Measurements from ENCODE around the gene DGKH. TPM values are rescaled to one million over a fixed set of nuclear protein-coding genes. Genes with fewer than 3 reads are reported as not detected.
"Not testable (repeated sequence)": the region's sequence is repeated elsewhere in the genome, so short reads cannot be mapped to it uniquely, and the experiment has no call there.

The DGKH gene
- total RNA-seq, 3 donors from 2014 or later: 11.5 to 19.0 (median 19.0) TPM

GRCh38 chr13:42153199-42154113 lies 105.0 kb downstream of the DGKH start:
- Histone ChIP-seq H3K36me3 (no peaks in the 10 kb centered on the region), H3K9me3 (no peaks in the 10 kb centered on the region), H3K4me3 (no peak overlapping the region), H3K27ac (no peak overlapping the region), H3K4me1 (no peaks in the 10 kb centered on the region), H3K27me3 (no peaks in the 10 kb centered on the region)
- intact Hi-C loops (cut with DNase I; ENCODE audit: low total_unique reads): no loop called here
- TF ChIP-seq, protein P1, sequence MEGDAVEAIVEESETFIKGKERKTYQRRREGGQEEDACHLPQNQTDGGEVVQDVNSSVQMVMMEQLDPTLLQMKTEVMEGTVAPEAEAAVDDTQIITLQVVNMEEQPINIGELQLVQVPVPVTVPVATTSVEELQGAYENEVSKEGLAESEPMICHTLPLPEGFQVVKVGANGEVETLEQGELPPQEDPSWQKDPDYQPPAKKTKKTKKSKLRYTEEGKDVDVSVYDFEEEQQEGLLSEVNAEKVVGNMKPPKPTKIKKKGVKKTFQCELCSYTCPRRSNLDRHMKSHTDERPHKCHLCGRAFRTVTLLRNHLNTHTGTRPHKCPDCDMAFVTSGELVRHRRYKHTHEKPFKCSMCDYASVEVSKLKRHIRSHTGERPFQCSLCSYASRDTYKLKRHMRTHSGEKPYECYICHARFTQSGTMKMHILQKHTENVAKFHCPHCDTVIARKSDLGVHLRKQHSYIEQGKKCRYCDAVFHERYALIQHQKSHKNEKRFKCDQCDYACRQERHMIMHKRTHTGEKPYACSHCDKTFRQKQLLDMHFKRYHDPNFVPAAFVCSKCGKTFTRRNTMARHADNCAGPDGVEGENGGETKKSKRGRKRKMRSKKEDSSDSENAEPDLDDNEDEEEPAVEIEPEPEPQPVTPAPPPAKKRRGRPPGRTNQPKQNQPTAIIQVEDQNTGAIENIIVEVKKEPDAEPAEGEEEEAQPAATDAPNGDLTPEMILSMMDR (IDR thresholded peaks at IDR 0.05): no peak
- TF ChIP-seq POLR2A (IDR thresholded peaks at IDR 0.05): no peak
- no peak for TF ChIP-seq POLR2AphosphoS5 (IDR thresholded peaks at IDR 0.05)
- no peak for DNase-seq (ENCODE audit: low spot score in 2 of 2)

DNA sequence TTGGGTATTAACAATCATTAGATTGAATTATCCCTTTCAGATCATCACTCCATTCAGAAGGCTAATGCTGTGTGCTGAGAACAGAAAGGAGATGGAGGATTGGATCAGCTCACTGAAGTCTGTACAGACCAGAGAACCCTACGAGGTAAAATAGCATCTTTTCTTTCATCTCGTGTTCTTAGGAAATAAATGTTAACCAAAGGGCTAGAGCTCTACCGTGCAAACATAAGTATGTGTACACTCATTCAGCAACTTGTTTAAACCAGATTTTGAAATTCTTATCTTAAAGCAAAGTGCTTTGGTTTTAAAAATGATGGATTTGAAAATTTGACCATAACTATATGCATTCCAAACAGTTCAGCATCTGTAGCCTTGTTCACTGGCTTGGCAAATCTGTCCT lies 106.8 kb downstream of the DGKH start:
- Histone ChIP-seq H3K27me3 (no peaks in the 10 kb centered on the region), H3K9me3 (no peaks in the 10 kb centered on the region), H3K36me3 (peaks cover 1% of the 10 kb centered on the region), H3K4me3 (no peak overlapping the region), H3K4me1 (no peaks in the 10 kb centered on the region), H3K27ac (no peak overlapping the region)
- TF ChIP-seq POLR2AphosphoS5 (IDR thresholded peaks at IDR 0.05) (no peak), POLR2A (IDR thresholded peaks at IDR 0.05) (no peak)
- TF ChIP-seq, protein P1 (IDR thresholded peaks at IDR 0.05): no peak
- intact Hi-C loops (cut with DNase I; ENCODE audit: low total_unique reads): no loop called here
- no peak for DNase-seq (ENCODE audit: low spot score in 2 of 2)

DNA sequence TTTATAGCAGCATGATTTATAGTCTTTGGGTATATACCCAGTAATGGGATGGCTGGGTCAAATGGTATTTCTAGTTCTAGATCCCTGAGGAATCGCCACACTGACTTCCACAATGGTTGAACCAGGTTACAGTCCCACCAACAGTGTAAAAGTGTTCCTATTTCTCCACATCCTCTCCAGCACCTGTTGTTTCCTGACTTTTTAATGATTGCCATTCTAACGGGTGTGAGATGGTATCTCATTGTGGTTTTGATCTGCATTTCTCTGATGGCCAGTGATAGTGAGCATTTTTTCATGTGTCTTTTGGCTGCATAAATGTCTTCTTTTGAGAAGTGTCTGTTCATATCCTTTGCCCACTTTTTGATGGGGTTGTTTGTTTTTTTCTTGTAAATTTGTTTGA lies 114.9 kb downstream of the DGKH start:
- DNase-seq (ENCODE audit: low spot score in 2 of 2); H3K36me3 ChIP-seq; H3K27ac ChIP-seq; H3K4me3 ChIP-seq; H3K4me1 ChIP-seq; intact Hi-C loops (cut with DNase I; ENCODE audit: low total_unique reads); H3K27me3 ChIP-seq; H3K9me3 ChIP-seq: not testable (repeated sequence)

- H3K27me3 ChIP-seq; H3K27ac ChIP-seq; H3K4me3 ChIP-seq; intact Hi-C loops (cut with DNase I; ENCODE audit: low total_unique reads); H3K4me1 ChIP-seq; H3K36me3 ChIP-seq; H3K9me3 ChIP-seq; DNase-seq (ENCODE audit: low spot score in 2 of 2): not testable (repeated sequence)
Measured at GRCh38 chr13:42163910-42164309, 115.5 kb downstream of the DGKH start.

GRCh38 chr13:42164557-42165125 lies 116.2 kb downstream of the DGKH start:
- H3K36me3 ChIP-seq: peaks cover 5% of the 10 kb centered on the region
- no peak overlapping the region for H3K27ac ChIP-seq
- no peak for TF ChIP-seq POLR2AphosphoS5 (IDR thresholded peaks at IDR 0.05)
- TF ChIP-seq, protein P1 (IDR thresholded peaks at IDR 0.05): no peak
- TF ChIP-seq POLR2A (IDR thresholded peaks at IDR 0.05): no peak
- H3K9me3 ChIP-seq: no peaks in the 10 kb centered on the region
- no peaks in the 10 kb centered on the region for H3K4me1 ChIP-seq
- H3K27me3 ChIP-seq: no peaks in the 10 kb centered on the region
- intact Hi-C loops (cut with DNase I; ENCODE audit: low total_unique reads): no loop called here
- no peak for DNase-seq (ENCODE audit: low spot score in 2 of 2)
- no peak overlapping the region for H3K4me3 ChIP-seq

- Histone ChIP-seq H3K27ac (no peak overlapping the region), H3K4me3 (no peak overlapping the region), H3K9me3 (no peaks in the 10 kb centered on the region), H3K27me3 (no peaks in the 10 kb centered on the region), H3K36me3 (no peaks in the 10 kb centered on the region), H3K4me1 (no peaks in the 10 kb centered on the region)
- no peak for DNase-seq (ENCODE audit: low spot score in 2 of 2)
- intact Hi-C loops (cut with DNase I; ENCODE audit: low total_unique reads): no loop called here
- TF ChIP-seq POLR2A (IDR thresholded peaks at IDR 0.05): no peak
- TF ChIP-seq, protein P1 (IDR thresholded peaks at IDR 0.05): no peak
- no peak for TF ChIP-seq POLR2AphosphoS5 (IDR thresholded peaks at IDR 0.05)
Measured at GRCh38 chr13:42168496-42168895, 120.0 kb downstream of the DGKH start.

All from breast epithelium (tissue), 4 donors.